PFSK-1 (cell line): ENCODE data around the gene DGLUCY.

Experiments used
- POLR2AphosphoS5 ChIP-seq: IDR thresholded peaks from 2 replicates; pipeline ENCODE4 v1.6.1; 2012; ENCODE audit warnings: low read depth, mild to moderate bottlenecking, control low read depth, low read length, moderate library complexity
- REST ChIP-seq, 2 experiments: IDR thresholded peaks; 2 replicates each; pipeline versions ENCODE4 v1.6.1 to v1.8.0; 2011 to 2012; ENCODE audit warnings: low read depth in 2 of 2, low read length in 2 of 2, control low read depth in 1 of 2, inconsistent platforms in 1 of 2, mild to moderate bottlenecking in 1 of 2, moderate library complexity in 1 of 2; ENCODE audit not compliant: insufficient read depth in 1 of 2
- TAF1 ChIP-seq: IDR thresholded peaks from 2 replicates; pipeline ENCODE4 v1.6.1; 2012; ENCODE audit warnings: low read length, control low read depth, borderline replicate concordance; ENCODE audit not compliant: insufficient read depth

GRCh38 chr14:91095178-91095577 lies 18.7 kb upstream of the DGLUCY start:
- TF ChIP-seq POLR2AphosphoS5 (no peak), TAF1 (no peak), REST (IDR thresholded peaks at IDR 0.05; ENCODE audit: insufficient read depth in 1 of 2, low read depth in 2 of 2, low read length in 2 of 2) (no peak)
